Measurements from ENCODE around the gene CFH. TPM values are rescaled to one million over a fixed set of nuclear protein-coding genes. Genes with fewer than 3 reads are reported as not detected.

The CFH gene
- total and polyA plus RNA-seq, 10 of the 15 experiments (the other 5 are each of a cell fraction or from before 2014, with no cell fraction given): 0.46 TPM; not detected in 9

- H3K27ac ChIP-seq (ENCODE audit: control insufficient read depth, insufficient read depth): no peak overlapping the region
- peak; percentile 29 for ATAC-seq
- in situ Hi-C loops (cut with MboI): no loop called here
- ChIA-PET POLR2A (no interaction called here), SMC1A (ENCODE audit: uncharacterized antibody, unreplicated experiment) (interaction anchor here (1.6 kb wide), 1 partner anchor 14 kb away, joined by 3 read pairs; no protein-coding TSS in a partner anchor), CTCF (interaction anchor here (0.6 kb wide), 1 partner anchor 38 kb away, joined by 3 read pairs; no protein-coding TSS in a partner anchor), RAD21 (ENCODE audit: unreplicated experiment) (no interaction called here)
- H3K4me1 ChIP-seq (ENCODE audit: control insufficient read depth, insufficient read depth, low read length): no peaks in the 10 kb centered on the region
- H2AFZ ChIP-seq (ENCODE audit: control insufficient read depth, low read depth, low read length): no peak overlapping the region
- 18% methylated on average over 10 of the region's 10 CpGs for WGBS (ENCODE audit: insufficient coverage, insufficient replicate concordance, low lambda C conversion rate, missing lambda C conversion rate)
- no peaks in the 10 kb centered on the region for H3K9me3 ChIP-seq (replicated peaks; ENCODE audit: control insufficient read depth, insufficient read depth, low read length)
- no TSS peak for BruUV-seq (replicated peaks)
- DNase-seq (ENCODE audit: low read depth, low spot score): no peak
- H3K36me3 ChIP-seq (ENCODE audit: control insufficient read depth in 2 of 2, insufficient read depth in 2 of 2, low read length in 1 of 2): no peaks in the 10 kb centered on the region
- H4K20me1 ChIP-seq (ENCODE audit: control insufficient read depth, insufficient read depth): no peaks in the 10 kb centered on the region
- H3K9ac ChIP-seq (ENCODE audit: control insufficient read depth, insufficient read depth, low read length): no peak overlapping the region
- H3K4me3 ChIP-seq: no peak overlapping the region
- intact Hi-C loops (cut with micrococcal nuclease; ENCODE audit: unreplicated experiment): no loop called here
- H3K4me2 ChIP-seq (ENCODE audit: control insufficient read depth, insufficient read depth): no peak overlapping the region
- H3K27me3 ChIP-seq (replicated peaks in 1 of 2; ENCODE audit: control insufficient read depth in 2 of 2, insufficient read depth in 2 of 2, low read length in 1 of 2): peaks cover 0 to 18% of the 10 kb centered on the region in 2 experiments; a peak in 3 of 4 replicates
- no peak for FAIRE-seq
- H3K79me2 ChIP-seq (ENCODE audit: control insufficient read depth, insufficient read depth, low read length): no peaks in the 10 kb centered on the region
- TF ChIP-seq BRCA1 (IDR thresholded peaks at IDR 0.05; ENCODE audit: low read depth, low read length): no peak
- TF ChIP-seq ZNF687 (IDR thresholded peaks at IDR 0.05): no peak
- TF ChIP-seq POU2F2 (IDR thresholded peaks at IDR 0.05; ENCODE audit: borderline replicate concordance, low read depth, low read length): no peak
- no peak for TF ChIP-seq NFIC (IDR thresholded peaks at IDR 0.05; ENCODE audit: low read depth, low read length)
- TF ChIP-seq, protein P1, sequence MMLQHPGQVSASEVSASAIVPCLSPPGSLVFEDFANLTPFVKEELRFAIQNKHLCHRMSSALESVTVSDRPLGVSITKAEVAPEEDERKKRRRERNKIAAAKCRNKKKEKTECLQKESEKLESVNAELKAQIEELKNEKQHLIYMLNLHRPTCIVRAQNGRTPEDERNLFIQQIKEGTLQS (IDR thresholded peaks at IDR 0.05; ENCODE audit: borderline replicate concordance, extremely low read depth, low read depth, low read length): no peak
- TF ChIP-seq YY1 (IDR thresholded peaks at IDR 0.05; ENCODE audit: low read depth, low read length): no peak
- no peak for TF ChIP-seq RB1 (IDR thresholded peaks at IDR 0.05; ENCODE audit: borderline replicate concordance)
- TF ChIP-seq MTA2 (IDR thresholded peaks at IDR 0.05; ENCODE audit: low read depth): no peak
- TF ChIP-seq ZBTB4 (CRISPR knock-in tag; IDR thresholded peaks at IDR 0.05): no peak
- no peak for TF ChIP-seq NBN (IDR thresholded peaks at IDR 0.05)
- TF ChIP-seq ELK1 (IDR thresholded peaks at IDR 0.05; ENCODE audit: low read depth, low read length): no peak
- TF ChIP-seq ZSCAN29 (IDR thresholded peaks at IDR 0.05): no peak
These were observed 42.5 kb upstream of the CFH start for GRCh38 chr1:196609370-196609737.

All from GM12878 (cell line).